Activated naive CD4-positive, alpha-beta T cell treated with anti-CD3 and anti-CD28 coated beads, Interleukin-2, amount 10 ng/mL, durations not matched to agents 7 days and 5 days (primary cell): ENCODE measurements around the gene P4HA2.

Experiments
- CTCF ChIA-PET: fragments of 350-600 bp; sonication (Branson Sonifier 250); formaldehyde crosslinking; loops from one replicate; lab custom pipeline; 2021; ENCODE audit warnings: antibody characterized with exemption; lab: Charles Lee
- DNase-seq: peaks from one replicate; pipeline ENCODE4 v3.0.0-alpha.2; 2020
- H3K27ac Mint-ChIP-seq: one replicate; pipeline ENCODE4 v1.8.0; 2021; ENCODE audit warnings: mild to moderate bottlenecking, moderate library complexity, mixed read lengths
- H3K27me3 Mint-ChIP-seq: one replicate; pipeline ENCODE4 v1.8.0; 2021; ENCODE audit warnings: mild to moderate bottlenecking, mixed read lengths
- H3K36me3 Mint-ChIP-seq: one replicate; pipeline ENCODE4 v1.8.0; 2021; ENCODE audit warnings: mixed read lengths
- H3K4me1 Mint-ChIP-seq: one replicate; pipeline ENCODE4 v1.8.0; 2021; ENCODE audit warnings: mixed read lengths
- H3K4me3 Mint-ChIP-seq: one replicate; pipeline ENCODE4 v1.8.0; 2021; ENCODE audit warnings: mild to moderate bottlenecking, moderate library complexity, mixed read lengths
- H3K9me3 Mint-ChIP-seq: one replicate; pipeline ENCODE4 v1.8.0; 2021; ENCODE audit warnings: mixed read lengths

Gene P4HA2

GRCh38 chr5:132259069-132259851 lies 31.6 kb upstream of the P4HA2 start:
- H3K27ac Mint-ChIP-seq = no peak overlapping the region
- CTCF ChIA-PET = interaction anchor here (1.2 kb wide), 1 partner anchor 14 kb away, joined by 3 read pairs; no protein-coding TSS in a partner anchor
- H3K9me3 Mint-ChIP-seq = no peaks in the 10 kb centered on the region
- no peaks in the 10 kb centered on the region for H3K36me3 Mint-ChIP-seq
- H3K4me3 Mint-ChIP-seq = no peak overlapping the region
- H3K27me3 Mint-ChIP-seq = peaks cover 59% of the 10 kb centered on the region
- no peaks in the 10 kb centered on the region for H3K4me1 Mint-ChIP-seq
- DNase-seq = peak; percentile 7

DNA sequence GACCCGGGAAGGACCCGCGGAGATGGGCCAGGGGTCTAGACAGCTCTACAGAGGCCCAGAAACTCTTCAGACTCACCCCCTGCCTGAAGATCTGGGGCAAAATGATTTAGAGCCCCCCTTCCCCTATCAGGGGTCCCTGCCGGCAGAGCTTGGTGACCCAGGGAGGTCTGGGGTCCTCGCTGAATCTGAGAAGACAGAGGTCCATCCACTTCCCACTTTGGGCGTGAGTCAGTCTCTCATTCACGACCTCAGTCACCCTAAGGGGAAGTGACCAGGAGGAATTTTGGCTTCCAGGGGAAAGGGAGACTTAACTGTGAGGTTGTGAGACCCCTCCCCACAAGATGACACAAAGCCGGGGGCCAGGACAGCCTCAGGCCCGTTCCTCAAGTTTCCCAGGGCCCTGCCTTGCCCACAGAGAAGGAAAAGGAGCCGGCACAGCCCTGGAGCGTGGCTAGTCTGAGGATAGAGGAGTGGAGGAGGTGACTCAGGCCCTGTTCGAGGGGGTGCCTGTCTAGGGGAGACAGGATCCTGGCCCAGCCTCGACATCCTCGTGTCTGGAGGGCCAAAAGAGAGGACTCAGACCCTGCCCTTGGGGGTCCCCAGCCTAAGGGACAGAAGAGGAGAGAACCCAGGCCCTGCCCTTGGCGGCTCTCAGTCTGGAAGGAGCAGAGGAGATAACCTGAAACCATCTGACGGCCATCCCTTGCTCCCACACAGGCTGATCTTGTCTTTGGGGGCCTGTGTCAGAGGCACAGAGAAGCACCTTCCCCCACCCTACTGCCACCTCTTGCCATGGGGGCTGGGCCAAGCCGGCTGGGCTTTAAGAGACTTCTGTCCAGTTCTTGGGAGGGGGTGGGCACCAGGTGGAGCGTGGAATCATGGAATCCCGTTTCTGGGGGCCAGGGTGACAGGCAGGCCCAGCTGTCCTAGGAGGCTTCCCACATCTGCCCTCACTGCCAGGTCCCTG lies 30.7 kb upstream of the P4HA2 start:
- no peaks in the 10 kb centered on the region for H3K4me1 Mint-ChIP-seq
- H3K36me3 Mint-ChIP-seq = no peaks in the 10 kb centered on the region
- H3K27ac Mint-ChIP-seq = no peak overlapping the region
- H3K4me3 Mint-ChIP-seq = no peak overlapping the region
- CTCF ChIA-PET = interaction anchor here (1.2 to 2.6 kb wide), 3 partner anchors 14 to 52 kb away, joined by 3 to 5 read pairs (median 3); no protein-coding TSS in a partner anchor
- DNase-seq = peak; percentile 20
- H3K27me3 Mint-ChIP-seq = peaks cover 64% of the 10 kb centered on the region
- H3K9me3 Mint-ChIP-seq = no peaks in the 10 kb centered on the region

GRCh38 chr5:132257131-132258101 lies 29.8 kb upstream of the P4HA2 start, which contains the start of gene PDLIM4:
Gene PDLIM4, plus strand, starts transcription at chr5:132257696. Its CDS starts 39 bp downstream, at chr5:132257735.
- CTCF ChIA-PET = interaction anchor here (1.3 to 2.6 kb wide), 2 partner anchors 15 to 51 kb away, joined by 3 to 5 read pairs; no protein-coding TSS in a partner anchor
- Mint-ChIP-seq H3K27me3 (peaks cover 64% of the 10 kb centered on the region), H3K36me3 (no peaks in the 10 kb centered on the region), H3K4me3 (no peak within 1 kb of the TSS), H3K9me3 (no peaks in the 10 kb centered on the region), H3K4me1 (no peaks in the 10 kb centered on the region), H3K27ac (no peak within 1 kb of the TSS)
- DNase-seq = no peak

- DNase-seq = no peak
- peaks cover 64% of the 10 kb centered on the region for H3K27me3 Mint-ChIP-seq
- H3K4me1 Mint-ChIP-seq = no peaks in the 10 kb centered on the region
- CTCF ChIA-PET = interaction anchor here (2.6 kb wide), 1 partner anchor 15 kb away, joined by 5 read pairs; no protein-coding TSS in a partner anchor
- H3K27ac Mint-ChIP-seq = no peak overlapping the region
- H3K36me3 Mint-ChIP-seq = no peaks in the 10 kb centered on the region
- no peaks in the 10 kb centered on the region for H3K9me3 Mint-ChIP-seq
- no peak overlapping the region for H3K4me3 Mint-ChIP-seq
Measured at GRCh38 chr5:132256783-132257130, 29.1 kb upstream of the P4HA2 start.

- Mint-ChIP-seq H3K4me1 (no peaks in the 10 kb centered on the region), H3K36me3 (no peaks in the 10 kb centered on the region), H3K27ac (no peak overlapping the region), H3K27me3 (peaks cover 66% of the 10 kb centered on the region), H3K9me3 (no peaks in the 10 kb centered on the region), H3K4me3 (no peak overlapping the region)
- no peak for DNase-seq
- CTCF ChIA-PET = interaction anchor here (1.0 to 2.6 kb wide), 3 partner anchors 16 to 111 kb away, joined by 3 to 6 read pairs (median 5); no protein-coding TSS in a partner anchor
Measured at GRCh38 chr5:132256086-132256782, 28.6 kb upstream of the P4HA2 start.

DNA sequence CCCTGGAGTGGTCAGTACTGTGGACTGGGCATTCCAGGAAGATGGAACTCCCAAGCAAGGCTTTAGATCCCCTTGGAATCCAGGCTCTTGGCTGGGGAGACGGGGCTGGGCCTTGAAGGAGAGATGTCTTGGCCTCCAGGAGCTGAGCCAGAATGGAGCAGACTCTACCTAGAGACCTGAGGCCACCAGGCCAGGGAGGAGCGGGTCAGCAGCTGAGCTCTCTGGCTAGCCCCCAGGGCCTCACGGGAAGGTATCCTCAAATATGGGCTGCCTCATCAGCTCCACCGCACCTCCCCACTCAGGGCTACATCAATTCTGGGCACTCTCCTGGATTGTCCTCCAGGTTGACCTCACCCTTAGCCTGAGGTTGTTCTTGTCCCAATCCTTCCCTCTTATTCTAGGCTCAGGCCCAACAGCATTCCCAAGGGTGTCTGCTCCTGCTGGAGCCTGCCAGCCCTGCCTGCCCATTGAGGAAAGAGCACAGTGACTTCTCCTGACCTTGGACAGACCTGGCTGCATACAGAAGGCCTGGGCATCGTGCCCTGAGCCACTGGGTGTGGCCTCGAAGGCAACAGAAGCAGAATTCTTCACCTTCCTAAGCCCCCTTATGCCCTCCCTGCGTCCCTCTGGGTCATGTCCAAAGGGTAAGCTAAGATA lies 26.8 kb upstream of the P4HA2 start:
- H3K4me1 Mint-ChIP-seq = no peaks in the 10 kb centered on the region
- no peak overlapping the region for H3K4me3 Mint-ChIP-seq
- no peak for DNase-seq
- H3K9me3 Mint-ChIP-seq = no peaks in the 10 kb centered on the region
- peaks cover 63% of the 10 kb centered on the region for H3K27me3 Mint-ChIP-seq
- CTCF ChIA-PET = interaction anchor here (0.9 kb wide), 1 partner anchor 16 kb away, joined by 4 read pairs; no protein-coding TSS in a partner anchor
- H3K36me3 Mint-ChIP-seq = no peaks in the 10 kb centered on the region
- H3K27ac Mint-ChIP-seq = no peak overlapping the region

GRCh38 chr5:132253452-132254320 lies 26.0 kb upstream of the P4HA2 start:
- no peak overlapping the region for H3K4me3 Mint-ChIP-seq
- CTCF ChIA-PET = interaction anchor here (0.6 to 0.9 kb wide), 2 partner anchors 15 to 38 kb away, joined by 3 to 4 read pairs; no protein-coding TSS in a partner anchor
- no peaks in the 10 kb centered on the region for H3K36me3 Mint-ChIP-seq
- H3K27me3 Mint-ChIP-seq = peaks cover 55% of the 10 kb centered on the region
- H3K27ac Mint-ChIP-seq = no peak overlapping the region
- no peak for DNase-seq
- H3K4me1 Mint-ChIP-seq = no peaks in the 10 kb centered on the region
- no peaks in the 10 kb centered on the region for H3K9me3 Mint-ChIP-seq

- no peaks in the 10 kb centered on the region for H3K9me3 Mint-ChIP-seq
- H3K4me1 Mint-ChIP-seq = no peaks in the 10 kb centered on the region
- H3K27ac Mint-ChIP-seq = no peak overlapping the region
- no peaks in the 10 kb centered on the region for H3K36me3 Mint-ChIP-seq
- no peak overlapping the region for H3K4me3 Mint-ChIP-seq
- CTCF ChIA-PET = interaction anchor here (0.6 kb wide), 1 partner anchor 39 kb away, joined by 3 read pairs; no protein-coding TSS in a partner anchor
- H3K27me3 Mint-ChIP-seq = peaks cover 50% of the 10 kb centered on the region
- no peak for DNase-seq
Measured at GRCh38 chr5:132253008-132253441, 25.4 kb upstream of the P4HA2 start.

GRCh38 chr5:132251220-132251725 lies 23.6 kb upstream of the P4HA2 start:
- no peak overlapping the region for H3K27ac Mint-ChIP-seq

GRCh38 chr5:132250547-132250946 lies 22.9 kb upstream of the P4HA2 start:
- Mint-ChIP-seq H3K27me3 (peaks cover 41% of the 10 kb centered on the region), H3K4me3 (no peak overlapping the region), H3K36me3 (no peaks in the 10 kb centered on the region), H3K27ac (no peak overlapping the region), H3K4me1 (no peaks in the 10 kb centered on the region), H3K9me3 (peaks cover 6% of the 10 kb centered on the region)
- DNase-seq = no peak
- CTCF ChIA-PET = interaction anchor here (1.0 to 2.8 kb wide), 3 partner anchors 10 to 21 kb away, joined by 3 to 21 read pairs (median 3); no protein-coding TSS in a partner anchor

More at GRCh38 chr5:132251220-132251725, 23.6 kb upstream of the P4HA2 start:
- CTCF ChIA-PET = interaction anchor here (1.3 to 2.8 kb wide), 2 partner anchors 13 to 21 kb away, joined by 3 to 21 read pairs; no protein-coding TSS in a partner anchor
- DNase-seq = no peak
- Mint-ChIP-seq H3K27me3 (peaks cover 41% of the 10 kb centered on the region), H3K9me3 (peaks cover 6% of the 10 kb centered on the region), H3K36me3 (no peaks in the 10 kb centered on the region), H3K4me1 (no peaks in the 10 kb centered on the region), H3K4me3 (no peak overlapping the region)

GRCh38 chr5:132246806-132247205 lies 19.2 kb upstream of the P4HA2 start:
- DNase-seq = no peak
- CTCF ChIA-PET = interaction anchor here (0.8 to 3.6 kb wide), 2 partner anchors 9 to 11 kb away, joined by 3 to 19 read pairs; no protein-coding TSS in a partner anchor
- peaks cover 14% of the 10 kb centered on the region for H3K9me3 Mint-ChIP-seq
- H3K4me1 Mint-ChIP-seq = no peaks in the 10 kb centered on the region
- H3K4me3 Mint-ChIP-seq = no peak overlapping the region
- no peak overlapping the region for H3K27ac Mint-ChIP-seq
- H3K36me3 Mint-ChIP-seq = no peaks in the 10 kb centered on the region
- H3K27me3 Mint-ChIP-seq = peaks cover 51% of the 10 kb centered on the region
